Sigmoid colon (tissue), 7 donors: Measurements from ENCODE around the gene SLC5A11. TPM values are rescaled to one million over a fixed set of nuclear protein-coding genes. Genes with fewer than 3 reads are reported as not detected.
A peak's percentile ranks its signal among the peaks of the same experiment; 100 is the strongest.

ENCODE experiments used
- DNase-seq: peaks from one replicate; pipeline ENCODE4 v3.0.0-alpha.2; 2019
- H3K27ac ChIP-seq, 4 donors: fragments of 200-600 bp; sonication (generic); one replicate each; pipeline ENCODE4 v1.5.1; 2016 to 2019; ENCODE audit warnings: mild to moderate bottlenecking in 1 of 4
- H3K27me3 ChIP-seq, 3 donors: fragments of 200-600 bp; sonication (generic); one replicate each; pipeline ENCODE4 v1.5.1; 2019; ENCODE audit warnings: mild to moderate bottlenecking in 1 of 3
- H3K36me3 ChIP-seq, 4 donors: fragments of 200-600 bp; sonication (generic); one replicate each; pipeline ENCODE4 v1.5.1; 2016 to 2019
- H3K4me1 ChIP-seq, 4 donors: fragments of 200-600 bp; sonication (generic); one replicate each; pipeline ENCODE4 v1.5.1; 2017 to 2019
- H3K4me3 ChIP-seq, 4 donors: fragments of 200-600 bp; sonication (generic); one replicate each; pipeline ENCODE4 v1.5.1; 2017 to 2019; ENCODE audit warnings: mild to moderate bottlenecking in 2 of 4, moderate library complexity in 1 of 4
- H3K9me3 ChIP-seq, 4 donors: fragments of 200-600 bp in 3 of 4; sonication (generic) in 3 of 4; one replicate each; pipeline versions ENCODE4 v1.5.1 to v1.6.1; 2013 to 2019
- EP300 ChIP-seq, 4 donors: sonication (generic); formaldehyde crosslinking; IDR thresholded peaks; one replicate each; pipeline ENCODE4 v1.6.1; 2017; ENCODE audit warnings: antibody characterized with exemption in 4 of 4
- POLR2A ChIP-seq, 2 donors: fragments of 450-650 bp; IDR thresholded peaks; one replicate each; pipeline ENCODE4 v1.6.1; 2016; ENCODE audit warnings: antibody characterized with exemption in 2 of 2, mild to moderate bottlenecking in 2 of 2, moderate library complexity in 2 of 2
- POLR2AphosphoS5 ChIP-seq, 4 donors: sonication (generic); formaldehyde crosslinking; IDR thresholded peaks; one replicate each; pipeline ENCODE4 v1.6.1; 2017; ENCODE audit warnings: antibody characterized with exemption in 4 of 4
- WGBS, 2 donors: extraction: QIAGEN DNeasy Blood & Tissue Kit; methylation state at CpG; one replicate each; pipeline ENCODE4 v1.1.7; 2013; 5-methylcytosine and 5-hydroxymethylcytosine counted together
- intact Hi-C: fragments of 100-400 bp; cut with DNase I; formaldehyde crosslinking; loops from one replicate; pipeline ENCODE4 v1.15.1; 2023
- polyA plus RNA-seq, 3 donors: library from polyadenylated mRNA; stranded (reverse); fragments of 200-250 nt; gene quantifications; one replicate each; pipeline ENCODE4 v1.2.3, GENCODE V29; 2013
- total RNA-seq, 4 donors: library from RNA; depleted of rRNA; stranded (reverse); fragments of >200 nt; gene quantifications; one replicate each; pipeline ENCODE4 v1.1.0, GENCODE V29; 2016
- TF ChIP-seq, protein P1 (sequence below), 4 experiments: fragments of 450-650 bp in 3 of 4; fragments of 200-600 bp in 1 of 4; IDR thresholded peaks; one replicate each; pipeline ENCODE4 v1.5.1; 2016 to 2019; ENCODE audit warnings: antibody characterized with exemption in 4 of 4, mild to moderate bottlenecking in 3 of 4, moderate library complexity in 2 of 4
- donor health status: healthy with polysubstance abuse.
- donor health status: Bipolar disorder and iron deficiency.
- donor health status: healthy.

SLC5A11 gene
- total and polyA plus RNA-seq, 7 donors, result 0.14 to 1.2 (median 0.19) TPM; not detected in 4

DNA sequence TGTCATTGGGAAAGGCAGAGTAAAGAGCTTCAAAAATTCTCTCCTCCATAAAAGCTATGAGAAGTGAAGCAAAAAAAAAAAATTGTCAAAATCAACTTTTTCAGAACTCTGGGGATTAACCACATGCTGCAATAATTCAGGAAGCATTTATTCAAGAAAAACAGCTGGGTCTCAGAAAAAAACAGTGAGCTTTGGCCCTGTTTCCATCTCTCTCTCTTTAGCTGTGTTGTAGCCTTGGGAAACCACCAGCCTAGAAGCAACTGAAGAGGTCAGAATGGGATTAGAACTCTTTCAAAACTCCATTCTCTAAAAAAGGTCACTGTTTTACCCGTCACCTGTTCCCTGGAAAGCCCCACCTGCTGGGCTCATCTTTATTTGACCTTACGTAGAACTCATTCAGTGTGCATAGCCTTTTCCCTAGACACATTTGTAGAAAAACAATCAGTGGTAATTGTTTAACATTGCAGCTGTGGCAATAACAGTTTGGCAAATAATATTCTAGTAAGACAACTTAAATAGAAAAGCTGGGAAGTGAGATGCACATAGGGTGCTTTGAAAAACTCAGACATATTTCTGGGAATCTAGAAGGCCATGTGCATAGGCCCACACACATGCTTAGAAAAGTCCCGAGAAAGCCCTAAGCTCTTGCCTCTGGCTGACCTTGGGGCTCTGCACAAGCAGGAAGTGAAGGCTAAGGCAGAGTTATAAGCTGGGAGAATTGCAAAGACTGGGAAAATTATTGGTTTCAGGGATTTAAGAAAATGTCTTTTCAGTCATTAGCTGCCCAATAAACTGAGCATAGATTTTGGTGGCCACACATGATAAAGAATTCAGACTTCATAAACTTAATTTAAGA lies 18.0 kb downstream of the SLC5A11 start:
- H3K9me3 ChIP-seq, result peaks cover 0 to 3% (median 0%) of the 10 kb centered on the region in 4 donors
- H3K36me3 ChIP-seq, result no peaks in the 10 kb centered on the region
- no peaks in the 10 kb centered on the region for H3K4me1 ChIP-seq
- TF ChIP-seq POLR2AphosphoS5 (IDR thresholded peaks at IDR 0.05) (no peak), POLR2A (IDR thresholded peaks at IDR 0.05) (no peak), EP300 (IDR thresholded peaks at IDR 0.05) (no peak)
- TF ChIP-seq, protein P1, sequence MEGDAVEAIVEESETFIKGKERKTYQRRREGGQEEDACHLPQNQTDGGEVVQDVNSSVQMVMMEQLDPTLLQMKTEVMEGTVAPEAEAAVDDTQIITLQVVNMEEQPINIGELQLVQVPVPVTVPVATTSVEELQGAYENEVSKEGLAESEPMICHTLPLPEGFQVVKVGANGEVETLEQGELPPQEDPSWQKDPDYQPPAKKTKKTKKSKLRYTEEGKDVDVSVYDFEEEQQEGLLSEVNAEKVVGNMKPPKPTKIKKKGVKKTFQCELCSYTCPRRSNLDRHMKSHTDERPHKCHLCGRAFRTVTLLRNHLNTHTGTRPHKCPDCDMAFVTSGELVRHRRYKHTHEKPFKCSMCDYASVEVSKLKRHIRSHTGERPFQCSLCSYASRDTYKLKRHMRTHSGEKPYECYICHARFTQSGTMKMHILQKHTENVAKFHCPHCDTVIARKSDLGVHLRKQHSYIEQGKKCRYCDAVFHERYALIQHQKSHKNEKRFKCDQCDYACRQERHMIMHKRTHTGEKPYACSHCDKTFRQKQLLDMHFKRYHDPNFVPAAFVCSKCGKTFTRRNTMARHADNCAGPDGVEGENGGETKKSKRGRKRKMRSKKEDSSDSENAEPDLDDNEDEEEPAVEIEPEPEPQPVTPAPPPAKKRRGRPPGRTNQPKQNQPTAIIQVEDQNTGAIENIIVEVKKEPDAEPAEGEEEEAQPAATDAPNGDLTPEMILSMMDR (IDR thresholded peaks at IDR 0.05), result no peak
- intact Hi-C loops, result no loop called here
- no peak overlapping the region for H3K27ac ChIP-seq
- WGBS, 2 donors, result 87 to 90% methylated on average over 3 of the region's 3 CpGs
- no peak overlapping the region for H3K4me3 ChIP-seq
- H3K27me3 ChIP-seq, result no peaks in the 10 kb centered on the region
- DNase-seq, result peak; percentile 2

GRCh38 chr16:24869033-24869432 lies 23.3 kb downstream of the SLC5A11 start:
- 85 to 86% methylated on average over 8 of the region's 8 CpGs for WGBS, 2 donors
- DNase-seq, result peak; percentile 19
- peaks cover 0 to 2% (median 0%) of the 10 kb centered on the region in 4 donors for H3K9me3 ChIP-seq

DNA sequence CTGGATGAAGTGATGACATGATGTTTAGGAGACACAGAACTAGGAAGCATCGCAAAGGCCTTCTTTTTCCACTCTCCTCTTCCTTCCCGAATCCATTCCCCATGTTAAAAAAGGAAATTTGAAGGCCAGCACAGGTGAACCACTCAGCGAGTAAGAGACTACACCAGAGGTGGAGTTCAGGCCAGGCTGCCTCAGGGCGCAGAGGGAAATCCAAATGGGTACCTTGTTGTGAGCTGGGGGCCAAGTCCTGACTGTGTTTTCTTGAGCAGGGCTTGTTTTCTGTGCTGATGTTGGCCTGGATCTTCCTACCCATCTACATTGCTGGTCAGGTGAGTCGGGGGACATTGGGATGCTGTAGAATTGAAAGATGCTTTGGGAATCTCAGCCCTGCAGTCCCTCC lies 26.1 kb downstream of the SLC5A11 start:
- TF ChIP-seq POLR2A (IDR thresholded peaks at IDR 0.05), result no peak
- TF ChIP-seq, protein P1 (IDR thresholded peaks at IDR 0.05), result no peak
- intact Hi-C loops, result no loop called here
- peak; percentile 2 for DNase-seq
- no peak overlapping the region for H3K4me3 ChIP-seq
- H3K27me3 ChIP-seq, result no peaks in the 10 kb centered on the region
- no peak overlapping the region for H3K27ac ChIP-seq
- no peaks in the 10 kb centered on the region for H3K4me1 ChIP-seq
- H3K9me3 ChIP-seq, result no peaks in the 10 kb centered on the region
- no peaks in the 10 kb centered on the region for H3K36me3 ChIP-seq
- 94% methylated on average over 5 of the region's 5 CpGs for WGBS, 2 donors

More at GRCh38 chr16:24869033-24869432, 23.3 kb downstream of the SLC5A11 start:
- Histone ChIP-seq H3K27me3 (no peaks in the 10 kb centered on the region), H3K36me3 (no peaks in the 10 kb centered on the region), H3K27ac (no peak overlapping the region), H3K4me1 (no peaks in the 10 kb centered on the region), H3K4me3 (no peak overlapping the region)
- intact Hi-C loops, result no loop called here
- TF ChIP-seq POLR2A (IDR thresholded peaks at IDR 0.05) (no peak), EP300 (IDR thresholded peaks at IDR 0.05) (no peak), POLR2AphosphoS5 (IDR thresholded peaks at IDR 0.05) (no peak)
- TF ChIP-seq, protein P1 (IDR thresholded peaks at IDR 0.05), result no peak

DNA sequence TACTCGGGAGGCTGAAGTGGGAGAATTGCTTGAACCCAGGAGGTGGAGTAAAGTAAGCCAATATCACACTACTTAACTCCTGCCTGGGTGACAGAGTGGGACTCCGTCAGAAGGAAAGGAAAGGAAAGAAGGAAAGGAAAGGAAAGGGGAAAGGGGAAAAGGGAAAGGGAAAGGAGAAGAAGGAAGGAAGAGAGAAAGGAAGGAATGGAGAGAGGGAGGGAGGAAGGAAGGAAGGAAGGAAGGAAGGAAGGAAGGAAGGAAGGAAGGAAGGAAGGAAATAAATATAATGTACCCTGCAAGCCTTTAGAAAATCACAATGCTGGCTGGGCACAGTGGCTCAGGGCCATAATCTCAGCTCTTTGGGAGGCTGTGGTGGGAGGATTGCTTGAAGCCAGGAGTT lies 27.3 kb downstream of the SLC5A11 start:
- Histone ChIP-seq H3K27ac (no peak overlapping the region), H3K4me1 (no peaks in the 10 kb centered on the region), H3K9me3 (no peaks in the 10 kb centered on the region), H3K4me3 (no peak overlapping the region), H3K27me3 (no peaks in the 10 kb centered on the region), H3K36me3 (no peaks in the 10 kb centered on the region)
- TF ChIP-seq, protein P1 (IDR thresholded peaks at IDR 0.05), result no peak
- TF ChIP-seq EP300 (IDR thresholded peaks at IDR 0.05) (no peak), POLR2AphosphoS5 (IDR thresholded peaks at IDR 0.05) (no peak), POLR2A (IDR thresholded peaks at IDR 0.05) (no peak)
- intact Hi-C loops, result no loop called here
- no peak for DNase-seq
- 65 to 81% methylated on average over 2 of the region's 2 CpGs for WGBS, 2 donors
